Measurements from ENCODE around the gene VTI1A. TPM values are rescaled to one million over a fixed set of nuclear protein-coding genes. Genes with fewer than 3 reads are reported as not detected.

Gene VTI1A
- total and polyA plus RNA-seq, 2 of the 8 experiments (the other 6 are each of a cell fraction or from before 2014, with no cell fraction given): 6.0 to 20.0 TPM

DNA sequence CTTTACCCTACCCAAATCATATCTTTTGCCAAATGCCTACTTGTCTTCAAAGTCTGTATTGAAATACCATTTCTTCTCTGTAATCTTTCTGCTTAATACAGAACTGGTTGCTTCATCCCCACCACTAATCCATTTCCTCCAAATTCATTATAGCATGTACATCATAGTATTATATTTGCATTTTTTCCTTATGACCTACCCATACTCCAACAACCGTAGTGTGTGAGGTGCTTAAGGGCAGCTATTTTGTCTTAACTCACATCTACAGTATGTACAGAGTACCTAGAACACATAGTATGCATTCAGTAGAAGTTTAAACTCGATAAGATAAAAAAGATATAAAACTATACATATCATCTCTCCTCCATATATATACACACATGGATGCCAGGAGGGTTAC, 49.4 kb upstream of the VTI1A start:
- Histone ChIP-seq H3K18ac (ENCODE audit: extremely low read depth, low read length) (no peak overlapping the region), H4K5ac (ENCODE audit: insufficient read length, low read depth, low read length) (no peak overlapping the region), H3K79me1 (ENCODE audit: low read depth, low read length) (no peaks in the 10 kb centered on the region), H3K56ac (replicated peaks; ENCODE audit: insufficient read length, low read depth, low read length) (no peak overlapping the region), H4K91ac (replicated peaks; ENCODE audit: insufficient read length, low read length) (no peak overlapping the region), H3K4me3 (ENCODE audit: extremely low read depth in 1 of 4, insufficient read depth in 2 of 4, low read depth in 3 of 4, low read length in 4 of 4) (no peak overlapping the region), H3K4ac (replicated peaks; ENCODE audit: insufficient read length, low read depth, low read length) (no peak overlapping the region), H2AK5ac (ENCODE audit: low read depth, low read length) (no peak overlapping the region), H3K36me3 (ENCODE audit: control insufficient read depth in 2 of 4, insufficient read depth in 4 of 4, low read length in 3 of 4) (no peaks in the 10 kb centered on the region), H2BK15ac (ENCODE audit: low read length) (no peak overlapping the region), H4K8ac (ENCODE audit: extremely low read depth, insufficient read depth, low read length) (no peak overlapping the region), H3K4me2 (ENCODE audit: insufficient read depth in 1 of 2, low read depth in 2 of 2, low read length in 2 of 2) (no peak overlapping the region), H2BK12ac (ENCODE audit: low read depth, low read length) (no peak overlapping the region), H4K20me1 (replicated peaks in 1 of 2; ENCODE audit: control insufficient read depth in 1 of 2, insufficient read depth in 2 of 2, low read length in 2 of 2) (no peaks in the 10 kb centered on the region), H3K4me1 (replicated peaks in 1 of 4; ENCODE audit: control insufficient read depth in 3 of 4, insufficient read depth in 4 of 4, low read length in 3 of 4) (no peaks in the 10 kb centered on the region), H3K79me2 (ENCODE audit: control insufficient read depth in 1 of 2, insufficient read depth in 2 of 2, low read length in 2 of 2) (no peaks in the 10 kb centered on the region), H3K14ac (ENCODE audit: insufficient read length) (no peak overlapping the region), H3K27me3 (replicated peaks in 1 of 4; ENCODE audit: control insufficient read depth in 3 of 4, extremely low read depth in 1 of 4, insufficient read depth in 3 of 4, low read length in 3 of 4) (peaks cover 0 to 1% (median 0%) of the 10 kb centered on the region in 4 experiments; a peak in 1 of 7 replicates), H2BK5ac (ENCODE audit: low read depth, low read length) (no peak overlapping the region), H3K9ac (replicated peaks in 1 of 4; ENCODE audit: extremely low read depth in 1 of 4, low read depth in 3 of 4, low read length in 3 of 4) (no peak overlapping the region), H2BK20ac (ENCODE audit: low read length) (no peak overlapping the region), H3K23ac (ENCODE audit: insufficient read length) (no peak overlapping the region), H2BK120ac (replicated peaks; ENCODE audit: low read depth, low read length) (no peak overlapping the region), H2AFZ (ENCODE audit: low read length) (no peak overlapping the region), H3K23me2 (ENCODE audit: low read depth, low read length) (no peaks in the 10 kb centered on the region; the same call in 1 of the 2 replicates), H3K27ac (ENCODE audit: low read depth, low read length) (no peak overlapping the region), H3K9me3 (ENCODE audit: insufficient read depth in 2 of 2, low read depth in 1 of 2, low read length in 1 of 2) (no peaks in the 10 kb centered on the region)
- ChIA-PET POLR2A (ENCODE audit: partially characterized antibody) (no interaction called here), CTCF (ENCODE audit: partially characterized antibody) (interaction anchor here (1.0 to 1.1 kb wide), 2 partner anchors 12 to 20 kb away, joined by 3 read pairs; no protein-coding TSS in a partner anchor)
- FAIRE-seq (no peak), DNase-seq (ENCODE audit: low read depth in 1 of 2, low spot score in 2 of 2) (no peak)
- WGBS, 2 experiments (ENCODE audit: extremely low coverage in 1 of 2, insufficient coverage in 1 of 2, insufficient read length in 1 of 2, insufficient replicate concordance in 2 of 2, low coverage in 1 of 2, low lambda C conversion rate in 2 of 2, missing lambda C conversion rate in 1 of 2): 87% methylated on average over 2 of the region's 2 CpGs; no CpG with 5 or more reads in 1 of the 2 experiments
- TF ChIP-seq, protein P1, sequence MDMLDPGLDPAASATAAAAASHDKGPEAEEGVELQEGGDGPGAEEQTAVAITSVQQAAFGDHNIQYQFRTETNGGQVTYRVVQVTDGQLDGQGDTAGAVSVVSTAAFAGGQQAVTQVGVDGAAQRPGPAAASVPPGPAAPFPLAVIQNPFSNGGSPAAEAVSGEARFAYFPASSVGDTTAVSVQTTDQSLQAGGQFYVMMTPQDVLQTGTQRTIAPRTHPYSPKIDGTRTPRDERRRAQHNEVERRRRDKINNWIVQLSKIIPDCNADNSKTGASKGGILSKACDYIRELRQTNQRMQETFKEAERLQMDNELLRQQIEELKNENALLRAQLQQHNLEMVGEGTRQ (IDR thresholded peaks at IDR 0.05; ENCODE audit: low read length): no peak
- TF ChIP-seq SIRT6 (IDR thresholded peaks at IDR 0.05; ENCODE audit: low read length) (no peak), TAF1 (IDR thresholded peaks at IDR 0.05; ENCODE audit: low read depth, low read length) (no peak), BCL11A (IDR thresholded peaks at IDR 0.05; ENCODE audit: low read depth in 2 of 2, low read length in 2 of 2) (no peak), SP1 (IDR thresholded peaks at IDR 0.05; ENCODE audit: low read depth, low read length) (no peak), SIX5 (IDR thresholded peaks at IDR 0.05; ENCODE audit: low read depth, low read length) (no peak)
